HG02938 (cell line): ENCODE data around the gene HAUS6.
"Not testable (repeated sequence)": the region's sequence is repeated elsewhere in the genome, so short reads cannot be mapped to it uniquely, and the experiment has no call there.

ENCODE experiments used
- ATAC-seq: cut with Tn5 transposase; IDR thresholded peaks from one replicate; pipeline ENCODE4 v1.9.1; 2021; ENCODE audit warnings: mild to moderate bottlenecking, moderate library complexity; ENCODE audit not compliant: unreplicated experiment

The HAUS6 gene

GRCh38 chr9:19048966-19049916 is 53.5 kb downstream of the HAUS6 start, which contains the start of gene RRAGA:
Gene RRAGA (plus strand): TSS chr9:19049427. CDS start chr9:19049660, 233 bp downstream.
- ATAC-seq, result peak; percentile 90

DNA sequence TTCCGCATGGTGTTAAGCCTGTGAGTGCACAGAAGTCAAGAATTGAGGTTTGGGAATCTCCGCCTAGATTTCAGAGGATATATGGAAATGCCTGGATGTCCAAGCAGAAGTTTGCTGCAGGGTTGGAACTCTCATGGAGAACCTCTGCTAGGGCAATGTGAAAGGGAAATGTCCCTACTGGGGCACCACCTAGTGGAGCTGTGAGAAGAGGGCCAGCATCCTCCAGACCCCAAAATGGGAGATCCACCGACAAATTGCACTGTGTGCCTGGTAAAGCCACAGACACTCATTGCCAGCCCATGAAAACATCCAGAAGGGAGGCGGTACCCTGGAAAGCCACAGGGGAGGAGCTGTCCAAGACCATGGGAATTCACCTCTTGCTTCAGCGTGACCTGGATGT is 66.1 kb downstream of the HAUS6 start:
- no peak for ATAC-seq

DNA sequence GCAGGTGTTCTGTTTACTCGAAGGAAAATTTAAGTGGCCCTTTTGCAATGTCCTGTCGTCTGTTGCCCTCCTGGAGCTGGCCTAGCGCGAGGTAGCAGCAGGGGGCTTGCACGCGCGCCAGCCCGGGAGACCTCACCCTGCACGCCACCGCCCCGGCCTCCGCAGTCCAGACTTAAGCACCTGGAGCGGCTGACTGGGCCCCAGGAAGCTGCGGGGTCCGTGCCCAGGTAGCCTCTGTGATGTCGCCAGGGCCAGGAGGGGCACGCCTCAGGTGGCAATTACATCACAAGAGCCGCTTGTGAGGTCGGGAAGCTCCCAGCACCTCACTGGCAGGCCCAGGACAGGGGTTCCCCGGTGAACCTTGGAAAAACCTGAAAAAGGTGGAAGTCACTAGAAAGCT is 69.7 kb downstream of the HAUS6 start, which contains the start of gene SAXO1:
Gene SAXO1, minus strand, starts transcription at position 195 of the 400 bp plus-strand sequence. CDS start 301 bp downstream, outside the sequence.
- ATAC-seq, result no peak

DNA sequence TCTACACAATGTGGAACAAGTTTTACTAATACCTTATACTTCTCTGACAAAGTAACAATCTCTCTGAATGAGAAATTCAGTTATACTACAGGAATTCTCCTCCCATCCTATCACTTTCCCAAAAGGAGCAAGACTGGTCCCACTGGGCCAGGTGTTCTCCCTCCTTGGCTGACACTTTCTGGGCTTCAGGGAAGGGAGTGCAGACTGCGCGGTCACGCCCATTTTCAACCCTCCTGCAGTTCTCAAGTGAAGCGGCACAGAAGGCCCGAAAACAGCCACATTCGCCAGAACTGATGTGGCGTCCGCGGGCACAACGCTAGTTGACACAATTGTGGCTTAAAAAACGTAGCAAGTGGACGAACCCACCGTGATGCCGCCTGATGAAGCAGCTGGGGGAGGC is 70.3 kb downstream of the HAUS6 start:
- ATAC-seq, result no peak

DNA sequence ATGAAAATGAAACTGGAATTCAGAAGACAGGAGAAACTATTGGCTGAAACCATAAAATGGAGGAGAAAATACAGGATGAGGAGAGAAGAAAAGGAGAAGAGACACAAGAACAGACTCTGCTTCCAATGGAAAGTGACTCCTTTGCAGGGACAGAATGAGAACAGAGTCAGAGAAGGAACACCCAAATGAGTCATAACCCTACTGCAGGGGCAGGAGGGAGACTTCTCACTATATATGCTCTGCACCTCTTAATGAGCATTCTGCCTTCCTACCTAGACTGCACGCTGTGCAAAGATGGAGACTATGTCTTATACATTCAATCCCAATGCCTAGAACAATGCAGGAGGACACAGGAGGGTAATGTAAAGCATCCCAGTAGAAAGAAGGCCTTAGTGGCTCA is 71.8 kb downstream of the HAUS6 start:
- no peak for ATAC-seq

DNA sequence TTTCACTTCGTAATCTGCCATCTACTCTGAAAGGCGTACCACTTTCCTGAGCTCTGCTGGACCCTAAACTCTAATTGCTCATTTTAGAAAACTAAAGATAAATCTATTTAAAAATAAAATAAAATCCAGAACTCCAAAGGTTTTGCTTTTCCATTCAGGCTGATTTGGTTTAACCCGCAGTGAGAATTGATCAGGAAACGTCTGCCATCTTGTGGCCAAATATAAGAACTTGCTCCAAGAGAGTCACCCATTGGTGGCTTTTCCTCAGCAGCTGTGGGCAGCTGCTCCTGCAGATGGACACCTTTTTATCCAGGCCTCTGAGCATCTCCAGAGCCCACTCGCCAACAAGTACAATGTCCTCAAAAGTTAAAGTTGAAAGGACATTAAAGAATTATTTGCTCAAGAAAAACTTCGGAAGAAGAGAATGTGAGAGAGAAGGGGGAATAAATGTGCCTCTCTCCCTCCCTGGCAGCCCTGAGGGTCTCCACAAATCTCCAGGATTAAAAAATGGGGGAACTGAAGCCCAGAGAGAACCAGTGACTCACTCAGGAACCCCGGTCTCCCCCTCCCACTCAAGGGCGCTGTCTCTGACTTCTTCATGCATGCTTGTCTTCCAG is 73.8 kb downstream of the HAUS6 start:
- no peak for ATAC-seq

DNA sequence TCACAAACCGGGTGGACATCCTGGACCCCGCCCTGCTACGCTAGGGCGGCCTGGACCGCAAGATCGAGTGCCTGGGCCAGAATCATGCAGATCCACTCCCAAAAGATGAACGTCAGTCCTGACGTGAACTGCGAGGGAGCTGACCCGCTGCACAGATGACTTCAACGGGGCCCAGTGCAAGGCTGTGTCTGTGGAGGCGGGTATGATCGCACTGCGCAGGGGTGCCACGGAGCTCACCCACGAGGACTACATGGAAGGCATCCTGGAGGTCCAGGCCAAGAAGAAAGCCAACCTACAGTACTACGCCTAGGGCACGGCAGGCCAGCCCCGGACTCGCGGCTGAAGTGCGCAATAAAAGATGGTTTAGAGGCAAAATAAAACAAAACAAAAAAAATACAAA is 74.9 kb downstream of the HAUS6 start:
- ATAC-seq, result no peak

DNA sequence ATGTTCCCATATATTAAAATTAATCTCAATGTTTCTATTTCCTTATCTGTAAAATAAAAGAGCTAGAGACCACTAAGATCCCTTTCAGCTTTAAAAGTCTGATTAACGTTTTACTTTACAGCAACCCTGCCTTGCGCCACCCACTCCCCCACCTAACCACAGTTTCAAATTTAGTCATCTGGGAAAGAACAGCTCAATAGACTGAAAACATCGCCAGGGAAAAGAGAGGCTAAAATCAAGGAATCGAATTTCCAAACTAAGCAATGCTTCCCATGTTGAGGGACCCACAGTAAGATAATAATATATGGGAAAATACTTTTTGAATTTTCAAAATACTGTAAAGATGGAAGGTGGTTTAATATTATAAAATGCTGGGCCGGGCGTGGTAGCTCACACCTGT is 76.3 kb downstream of the HAUS6 start:
- ATAC-seq, result no peak

DNA sequence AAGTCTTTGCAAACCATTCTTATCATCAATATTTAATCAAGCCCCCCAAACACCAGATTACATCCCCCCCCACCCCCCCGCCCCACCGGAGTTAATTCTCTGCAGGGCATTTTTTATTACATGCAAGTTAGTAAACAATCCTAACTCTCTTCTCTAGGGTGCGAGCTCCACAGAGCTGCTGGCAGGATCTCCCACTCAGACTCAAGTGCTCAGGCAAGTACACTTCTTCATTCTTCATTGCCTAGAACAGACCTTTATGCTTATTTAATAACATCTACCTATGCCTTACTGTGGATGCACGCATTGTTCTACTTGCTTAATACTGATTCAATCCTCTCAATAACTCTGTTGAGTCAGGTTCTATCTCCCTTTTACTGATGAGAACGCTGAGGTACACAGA is 79.6 kb downstream of the HAUS6 start:
- no peak for ATAC-seq

DNA sequence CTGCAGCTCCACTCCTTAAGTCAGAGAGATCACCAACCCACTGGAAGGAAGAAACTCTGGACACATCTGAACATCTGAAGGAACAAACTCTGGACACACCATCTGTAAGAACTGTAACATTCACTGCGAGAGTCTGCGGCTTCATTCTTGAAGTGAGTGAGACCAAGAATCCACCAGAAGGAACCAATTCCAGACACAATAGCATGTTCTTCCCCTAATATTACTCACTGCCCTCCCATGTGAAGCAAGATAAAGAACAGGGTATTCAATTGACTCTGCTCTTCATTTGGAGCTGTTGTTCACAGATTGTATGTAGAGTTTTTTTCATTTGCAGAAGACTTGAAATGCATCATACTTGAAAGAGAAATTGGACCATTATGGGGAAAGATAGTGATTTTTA is 80.5 kb downstream of the HAUS6 start:
- peak; percentile 38 for ATAC-seq

DNA sequence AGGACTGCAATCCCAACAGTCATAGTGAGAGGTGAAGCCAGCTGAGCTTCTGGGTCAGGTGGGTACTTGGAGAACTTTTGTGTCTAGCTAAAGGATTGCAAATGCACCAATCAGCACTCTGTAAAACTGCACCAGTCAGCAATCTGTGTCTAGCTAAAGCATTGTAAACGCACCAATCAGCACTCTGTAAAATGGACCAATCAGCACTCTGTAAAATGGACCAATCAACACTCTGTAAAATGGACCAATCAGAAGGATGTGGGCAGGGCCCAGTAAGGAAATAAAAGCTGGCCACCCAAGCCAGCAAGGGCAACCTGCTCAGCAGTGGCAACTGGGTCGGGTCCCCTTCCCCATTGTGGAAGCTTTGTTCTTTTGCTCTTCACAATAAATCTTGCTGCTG is 81.1 kb downstream of the HAUS6 start:
- not testable (repeated sequence) for ATAC-seq

DNA sequence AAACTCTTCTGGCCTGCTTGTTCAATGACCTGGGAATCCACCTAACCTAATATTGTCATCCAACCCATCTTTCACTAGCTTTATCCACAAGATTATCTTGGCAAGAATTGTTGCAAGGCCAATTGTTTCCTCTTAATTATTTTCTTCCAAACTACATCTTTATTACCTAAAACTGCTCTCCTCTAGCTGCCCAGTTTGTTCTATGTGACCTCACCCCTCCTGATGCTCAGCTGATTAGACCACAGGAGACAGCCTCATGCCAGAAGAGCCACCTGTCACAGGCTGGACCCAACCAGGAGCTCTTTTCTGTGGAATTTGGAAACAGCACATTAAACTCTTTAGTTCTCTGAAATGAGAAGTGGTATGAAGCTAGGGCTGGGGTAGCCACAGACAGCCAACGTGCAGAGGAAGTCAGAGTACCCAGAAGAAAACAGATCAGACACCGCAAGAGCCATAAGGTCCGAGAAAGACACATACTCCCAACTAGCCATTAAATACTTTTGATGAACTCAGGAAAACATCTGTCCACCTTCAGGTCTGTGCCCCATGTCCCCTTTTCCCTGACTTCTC is 81.7 kb downstream of the HAUS6 start:
- ATAC-seq, result no peak

- ATAC-seq, result no peak
Observed at GRCh38 chr9:19018201-19018600, 84.5 kb downstream of the HAUS6 start.

GRCh38 chr9:19009391-19009965 is 93.2 kb downstream of the HAUS6 start:
- ATAC-seq, result no peak
